Heart left ventricle (tissue), 16 donors: Measurements from ENCODE around the gene ZNF584. TPM values are rescaled to one million over a fixed set of nuclear protein-coding genes. Genes with fewer than 3 reads are reported as not detected.
A peak's percentile ranks its signal among the peaks of the same experiment; 100 is the strongest.

Source experiments
- ATAC-seq, 4 donors: fragments of 200-7000 bp; cut with Tn5 transposase; one replicate each; pipeline ENCODE4 v1.9.1; 2020 to 2022; ENCODE audit warnings: moderate library complexity in 4 of 4, mild to moderate bottlenecking in 3 of 4, moderate number of reproducible peaks in 1 of 4
- DNase-seq, 5 donors: peaks; one replicate each; pipeline ENCODE4 v3.0.0-alpha.2; 2020
- H3K27ac ChIP-seq, 12 donors: fragments of 200-600 bp; sonication (generic) in 4 of 12; one replicate each; pipeline versions ENCODE4 v1.5.0 to v1.8.0; 2016 to 2022; ENCODE audit warnings: mild to moderate bottlenecking in 2 of 12
- H3K27me3 ChIP-seq, 9 donors: fragments of 200-600 bp; sonication (generic) in 2 of 9; one replicate each; pipeline versions ENCODE4 v1.5.1 to v1.8.0; 2016 to 2022; ENCODE audit warnings: mild to moderate bottlenecking in 3 of 9
- H3K36me3 ChIP-seq, 9 donors: fragments of 200-600 bp; sonication (generic) in 2 of 9; one replicate each; pipeline versions ENCODE4 v1.5.0 to v1.8.0; 2018 to 2022; ENCODE audit warnings: mild to moderate bottlenecking in 2 of 9
- H3K4me1 ChIP-seq, 12 donors: fragments of 200-600 bp; sonication (generic) in 4 of 12; one replicate each; pipeline versions ENCODE4 v1.5.0 to v1.8.0; 2016 to 2022; ENCODE audit warnings: mild to moderate bottlenecking in 3 of 12
- H3K4me3 ChIP-seq, 12 donors: fragments of 200-600 bp; sonication (generic) in 4 of 12; one replicate each; pipeline versions ENCODE4 v1.5.0 to v1.8.0; 2017 to 2022; ENCODE audit warnings: mild to moderate bottlenecking in 9 of 12, moderate library complexity in 4 of 12
- H3K9me3 ChIP-seq, 12 donors: fragments of 200-600 bp; sonication (generic) in 4 of 12; one replicate each; pipeline versions ENCODE4 v1.5.0 to v1.8.0; 2016 to 2022; ENCODE audit warnings: mild to moderate bottlenecking in 1 of 12
- CTCF ChIP-seq, 12 donors: fragments of 200-600 bp; sonication (generic) in 4 of 12; IDR thresholded peaks; one replicate each; pipeline versions ENCODE4 v1.5.0 to v1.8.0; 2018 to 2022; ENCODE audit warnings: antibody characterized with exemption in 12 of 12, mild to moderate bottlenecking in 5 of 12
- POLR2A ChIP-seq, 2 donors: fragments of 450-650 bp; IDR thresholded peaks; one replicate each; pipeline ENCODE4 v1.6.1; 2017; ENCODE audit warnings: antibody characterized with exemption in 2 of 2, mild to moderate bottlenecking in 2 of 2, moderate library complexity in 2 of 2
- WGBS, 4 donors: extraction: QIAGEN DNeasy Blood & Tissue Kit in 2 of 4; methylation state at CpG; one replicate each; pipeline versions ENCODE4 v1.1.5 to v1.1.7; 2013 to 2018; 5-methylcytosine and 5-hydroxymethylcytosine counted together
- intact Hi-C, 10 donors: fragments of 100-400 bp; cut with DNase I; formaldehyde crosslinking; loops; one replicate each; pipeline versions ENCODE4 v1.11.1 to v1.14.2; 2022
- polyA plus RNA-seq, 2 donors: library from polyadenylated mRNA; stranded (reverse); fragments of 200-250 nt; gene quantifications; one replicate each; pipeline ENCODE4 v1.2.3, GENCODE V29; 2013
- total RNA-seq, 9 donors: library from RNA; depleted of rRNA in 2 of 9; stranded (reverse); fragments of >200 nt in 2 of 9; fragmentation: NEBNext Ultra II Directional in 3 of 9; extraction: Animal tissue kit (Norgen Biotek cat#: 25700) in 3 of 9; gene quantifications; one replicate each; pipeline versions ENCODE4 v1.1.0 to v1.2.4, GENCODE V29; 2016 to 2023
- donor health status: ischemic (EF 13 %, LVEDD 7.1; RV severe dilation, severe dysfunction).
- donor health status: healthy with polysubstance abuse.
- donor health status: DM: no; HTN: yes; CAD: no.
- donor health status: DM: no; HTN: no; CAD: no.
- donor health status: ischemic (EF 25% LVEDD 6.9; RV normal size, moderate dysfunction).
- donor health status: ischemic (EF 25% LVEDD 5.7; RV mildly dilated, moderate dysfunction).
- donor health status: healthy.
- donor health status: DM: yes; HTN: yes; CAD: no.
- donor health status: ischemic (EF 35%, LVEDD 5.7; RV mildly dilated, moderate dysfunction).
- donor health status: nonischemic (EF 11% LVEDD 7.7; RV severe dilation, severe dysfunction).
- donor health status: DM: yes; HTN: yes; CAD: no.
- donor health status: PGD.
- donor health status: ischemic (EF 29% LVEDD 5.4; RV normal size, mild dysfunction).
- donor health status: nonischemic (EF 23%, LVEDD 6.1; RV moderate dilation, normal function).

ZNF584 gene
- total and polyA plus RNA-seq, 11 donors, result 6.1 to 31.4 (median 16.9) TPM

GRCh38 chr19:58385891-58386575, 22.4 kb upstream of the ZNF584 start:
- Histone ChIP-seq H3K27ac (peak overlapping the region; percentile 81 to 99 (median 97)), H3K4me1 (peaks cover 5 to 47% (median 34%) of the 10 kb centered on the region in 12 donors), H3K36me3 (peaks cover 0 to 31% (median 29%) of the 10 kb centered on the region in 9 donors), H3K9me3 (no peaks in the 10 kb centered on the region), H3K4me3 (peak overlapping the region; percentile 60 to 99 (median 77)), H3K27me3 (no peaks in the 10 kb centered on the region)
- DNase-seq (peak in 1 of 5 donors; percentile 53), ATAC-seq (peak in 3 of 4 donors; percentile 1 to 24 (median 13))
- intact Hi-C loops, result loop anchor here in 2 of 10 donors (2.0 kb wide), 2 partner anchors 15 to 59 kb away; partner anchors contain the start of gene ZSCAN22 (in 1 of the 2)
- TF ChIP-seq CTCF (IDR thresholded peaks at IDR 0.05), result no peak
- TF ChIP-seq POLR2A (IDR thresholded peaks at IDR 0.05), result no peak
- 4 to 15% (median 12%) methylated on average over 23 to 36 of the region's 36 CpGs for WGBS, 4 donors

- 0 to 1% (median 0%) methylated on average over 19 to 64 of the region's 64 CpGs for WGBS, 4 donors
- H3K4me1 ChIP-seq, result peaks cover 5 to 42% (median 29%) of the 10 kb centered on the region in 12 donors
- TF ChIP-seq CTCF (IDR thresholded peaks at IDR 0.05) (no peak), POLR2A (IDR thresholded peaks at IDR 0.05) (peak in 1 of 2 donors; percentile 67)
These were observed 21.7 kb upstream of the ZNF584 start, which contains the start of gene RPS5 for GRCh38 chr19:58386576-58387337. Gene RPS5, plus strand, starts transcription at chr19:58387269. Its CDS starts 869 bp downstream, at chr19:58388138.

GRCh38 chr19:58387338-58388174, 20.9 kb upstream of the ZNF584 start:
- Histone ChIP-seq H3K9me3 (no peaks in the 10 kb centered on the region), H3K4me3 (peak overlapping the region; percentile 60 to 99 (median 77)), H3K27me3 (no peaks in the 10 kb centered on the region), H3K4me1 (peaks cover 5 to 39% (median 25%) of the 10 kb centered on the region in 12 donors), H3K27ac (peak overlapping the region in 11 of 12 donors; percentile 90 to 99 (median 98)), H3K36me3 (peaks cover 0 to 46% (median 40%) of the 10 kb centered on the region in 9 donors)
- no peak for DNase-seq
- intact Hi-C loops, result loop anchor here in 2 of 10 donors (2.0 kb wide), 2 partner anchors 13 to 61 kb away; partner anchors contain the start of gene ZSCAN22 (in 1 of the 2)
- WGBS, 4 donors, result 6 to 9% (median 7%) methylated on average over 32 to 39 of the region's 39 CpGs
- no peak for ATAC-seq
- TF ChIP-seq CTCF (IDR thresholded peaks at IDR 0.05) (no peak), POLR2A (IDR thresholded peaks at IDR 0.05) (no peak)

More at GRCh38 chr19:58386576-58387337, 21.7 kb upstream of the ZNF584 start, which contains the start of gene RPS5:
- no peaks in the 10 kb centered on the region for H3K9me3 ChIP-seq
- ATAC-seq (peak; percentile 95 to 97 (median 96)), DNase-seq (peak; percentile 97)
- peak within 1 kb of the TSS; percentile 81 to 99 (median 97) for H3K27ac ChIP-seq
- no peaks in the 10 kb centered on the region for H3K27me3 ChIP-seq
- peak within 1 kb of the TSS; percentile 60 to 99 (median 77) for H3K4me3 ChIP-seq
- peaks cover 0 to 38% (median 36%) of the 10 kb centered on the region in 9 donors for H3K36me3 ChIP-seq
- intact Hi-C loops, result loop anchor here in 2 of 10 donors (2.0 kb wide), 2 partner anchors 14 to 60 kb away; partner anchors contain the start of gene ZSCAN22 (in 1 of the 2)
